Testis (tissue), 3 donors: ENCODE results near the gene LRRC4C. TPM values are rescaled to one million over a fixed set of nuclear protein-coding genes. Genes with fewer than 3 reads are reported as not detected.

Experiments
- DNase-seq: peaks from one replicate; pipeline ENCODE4 v3.0.0-alpha.2; 2019
- H3K27ac ChIP-seq, 2 donors: fragments of 200-600 bp; sonication (generic); one replicate each; pipeline ENCODE4 v1.5.1; 2019
- H3K27me3 ChIP-seq: fragments of 200-600 bp; sonication (generic); one replicate; pipeline ENCODE4 v1.5.1; 2019
- H3K36me3 ChIP-seq: fragments of 200-600 bp; sonication (generic); one replicate; pipeline ENCODE4 v1.5.1; 2017; ENCODE audit warnings: low read depth; ENCODE audit errors: missing control alignments
- H3K4me1 ChIP-seq: fragments of 200-600 bp; sonication (generic); one replicate; pipeline ENCODE4 v1.5.1; 2019
- H3K4me3 ChIP-seq, 2 donors: fragments of 200-600 bp; sonication (generic); one replicate each; pipeline ENCODE4 v1.5.1; 2017 to 2019
- H3K9me3 ChIP-seq: fragments of 200-600 bp; sonication (generic); one replicate; pipeline ENCODE4 v1.5.1; 2017
- POLR2A ChIP-seq: fragments of 450-650 bp; IDR thresholded peaks from one replicate; pipeline ENCODE4 v1.6.1; 2017; ENCODE audit warnings: antibody characterized with exemption, mild to moderate bottlenecking, moderate library complexity
- WGBS, 2 donors: methylation state at CpG; one replicate each; pipeline ENCODE4 v1.1.5; 2018; 5-methylcytosine and 5-hydroxymethylcytosine counted together
- intact Hi-C: fragments of 100-400 bp; cut with DNase I; formaldehyde crosslinking; loops from one replicate; pipeline ENCODE4 v1.15.1; 2023; ENCODE audit warnings: low total_unique reads
- polyA plus RNA-seq: library from polyadenylated mRNA; stranded (reverse); fragments of 350-450 nt; fragmentation: Illumina TruSeq; extraction: RNeasy Lipid Tissue Mini Kit (QIAGEN cat#74804); gene quantifications from one replicate; pipeline ENCODE4 v1.2.3, GENCODE V29; 2014; ENCODE audit warnings: low read depth, low replicate concordance; ENCODE audit not compliant: insufficient read depth
- small RNA-seq, 2 donors: library from RNA; depleted of rRNA; stranded (forward); fragments of <200 nt; gene quantifications; one replicate each; pipeline ENCODE3, GENCODE V24; 2016
- total RNA-seq, 2 donors: library from RNA; depleted of rRNA; stranded (reverse); fragments of >200 nt; gene quantifications; one replicate each; pipeline ENCODE4 v1.2.3, GENCODE V29; 2016
- TF ChIP-seq, protein P1 (sequence below), 3 experiments: fragments of 450-650 bp in 2 of 3; fragments of 200-600 bp in 1 of 3; sonication (generic) in 1 of 3; IDR thresholded peaks; one replicate each; pipeline ENCODE4 v1.5.1; 2016 to 2019; ENCODE audit warnings: antibody characterized with exemption in 3 of 3, mild to moderate bottlenecking in 2 of 3, moderate library complexity in 1 of 3

LRRC4C gene
- total and polyA plus RNA-seq, 3 donors from 2014 or later: 0.16 to 0.56 (median 0.45) TPM

DNA sequence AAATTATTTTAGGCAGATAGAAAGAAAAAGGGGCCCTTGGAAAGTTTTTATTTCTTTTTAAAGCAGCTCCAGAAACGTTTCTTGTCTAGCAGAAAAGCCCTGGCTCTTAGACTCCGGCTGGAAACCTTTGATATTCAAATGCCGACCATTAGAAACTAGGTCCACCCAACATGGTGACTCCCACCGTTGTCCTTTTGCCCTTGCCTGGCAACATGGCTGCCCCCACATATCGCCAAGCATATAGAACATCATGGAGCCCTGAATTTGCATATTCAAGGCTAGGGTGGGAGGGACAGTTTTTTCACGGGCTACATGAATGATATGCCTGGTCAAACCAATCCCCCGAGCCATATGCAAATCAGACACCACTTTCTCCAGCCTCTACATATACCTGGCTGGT lies 1379.0 kb downstream of the LRRC4C start:
- no peak for DNase-seq
- WGBS, 2 donors: 71 to 74% methylated on average over 7 of the region's 7 CpGs
- Histone ChIP-seq H3K36me3 (no peaks in the 10 kb centered on the region), H3K27me3 (no peaks in the 10 kb centered on the region), H3K4me1 (no peaks in the 10 kb centered on the region), H3K9me3 (no peaks in the 10 kb centered on the region), H3K4me3 (no peak overlapping the region), H3K27ac (no peak overlapping the region)
- intact Hi-C loops: no loop called here
- TF ChIP-seq POLR2A: no peak
- TF ChIP-seq, protein P1, sequence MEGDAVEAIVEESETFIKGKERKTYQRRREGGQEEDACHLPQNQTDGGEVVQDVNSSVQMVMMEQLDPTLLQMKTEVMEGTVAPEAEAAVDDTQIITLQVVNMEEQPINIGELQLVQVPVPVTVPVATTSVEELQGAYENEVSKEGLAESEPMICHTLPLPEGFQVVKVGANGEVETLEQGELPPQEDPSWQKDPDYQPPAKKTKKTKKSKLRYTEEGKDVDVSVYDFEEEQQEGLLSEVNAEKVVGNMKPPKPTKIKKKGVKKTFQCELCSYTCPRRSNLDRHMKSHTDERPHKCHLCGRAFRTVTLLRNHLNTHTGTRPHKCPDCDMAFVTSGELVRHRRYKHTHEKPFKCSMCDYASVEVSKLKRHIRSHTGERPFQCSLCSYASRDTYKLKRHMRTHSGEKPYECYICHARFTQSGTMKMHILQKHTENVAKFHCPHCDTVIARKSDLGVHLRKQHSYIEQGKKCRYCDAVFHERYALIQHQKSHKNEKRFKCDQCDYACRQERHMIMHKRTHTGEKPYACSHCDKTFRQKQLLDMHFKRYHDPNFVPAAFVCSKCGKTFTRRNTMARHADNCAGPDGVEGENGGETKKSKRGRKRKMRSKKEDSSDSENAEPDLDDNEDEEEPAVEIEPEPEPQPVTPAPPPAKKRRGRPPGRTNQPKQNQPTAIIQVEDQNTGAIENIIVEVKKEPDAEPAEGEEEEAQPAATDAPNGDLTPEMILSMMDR (IDR thresholded peaks at IDR 0.05): no peak

Small RNA genes within 50 kb of the gene (small RNA-seq; reads per million reads assigned to genes)
- gene RF00019 (0 reads per million in 2 donors), gene RNU6-365P (0 reads per million in 2 donors)
